Measurements from ENCODE around the gene PARS2. TPM values are rescaled to one million over a fixed set of nuclear protein-coding genes. Genes with fewer than 3 reads are reported as not detected.

The PARS2 gene
- total RNA-seq, 1 experiment from 2014 or later: 9.6 TPM

- Histone ChIP-seq H3K27me3 (ENCODE audit: insufficient read depth, low read length) (no peaks in the 10 kb centered on the region), H3K9ac (ENCODE audit: low read length) (no peak overlapping the region), H3K4me2 (ENCODE audit: low read length) (no peak overlapping the region), H3K79me2 (ENCODE audit: insufficient read depth, low read length) (no peaks in the 10 kb centered on the region), H3K4me3 (replicated peaks in 1 of 2; ENCODE audit: low read depth in 1 of 2, low read length in 2 of 2) (no peak overlapping the region), H4K20me1 (ENCODE audit: insufficient read depth) (no peaks in the 10 kb centered on the region), H3K36me3 (ENCODE audit: control insufficient read depth in 1 of 2, insufficient read depth in 2 of 2, low read length in 2 of 2) (no peaks in the 10 kb centered on the region), H3K4me1 (ENCODE audit: control insufficient read depth in 1 of 2, insufficient read depth in 2 of 2, low read length in 2 of 2) (peaks cover 7 to 36% of the 10 kb centered on the region in 2 experiments), H3K27ac (ENCODE audit: low read depth, low read length) (no peak overlapping the region), H3K9me3 (ENCODE audit: control insufficient read depth in 1 of 2, insufficient read depth in 1 of 2, low read depth in 1 of 2, low read length in 2 of 2) (no peaks in the 10 kb centered on the region), H2AFZ (ENCODE audit: low read depth, low read length, poor library complexity, severe bottlenecking) (no peak overlapping the region), H3K9me2 (ENCODE audit: insufficient read depth) (no peaks in the 10 kb centered on the region)
- ChIA-PET CTCF (no interaction called here), RAD21 (ENCODE audit: low non-redundant PET in 1 of 2, low total read pairs in 2 of 2, uncharacterized antibody in 2 of 2, unreplicated experiment in 2 of 2) (no interaction called here), POLR2A (no interaction called here)
- no TSS peak for BruUV-seq (replicated peaks)
- TF ChIP-seq CTCF (IDR thresholded peaks at IDR 0.05 in 2 of 3, conservative IDR thresholded peaks at IDR 0.05 in 1 of 3; ENCODE audit: borderline replicate concordance in 1 of 3, insufficient read depth in 1 of 3, low read depth in 2 of 3, low read length in 2 of 3): no peak
- TF ChIP-seq SIN3A (IDR thresholded peaks at IDR 0.05; ENCODE audit: low read depth): no peak
- no peak for TF ChIP-seq ZFX (IDR thresholded peaks at IDR 0.05)
- TF ChIP-seq CEBPB (IDR thresholded peaks at IDR 0.05; ENCODE audit: low read depth): no peak
- TF ChIP-seq POLR2A (IDR thresholded peaks at IDR 0.05; ENCODE audit: borderline replicate concordance, extremely low read depth, insufficient read depth, insufficient read length): no peak
- TF ChIP-seq FOSL1 (IDR thresholded peaks at IDR 0.05; ENCODE audit: low read depth): no peak
- TF ChIP-seq SRF (IDR thresholded peaks at IDR 0.05; ENCODE audit: low read depth): no peak
- TF ChIP-seq EZH2phosphoT487 (IDR thresholded peaks at IDR 0.05; ENCODE audit: borderline replicate concordance): no peak
- no peak for TF ChIP-seq RAD21 (IDR thresholded peaks at IDR 0.05; ENCODE audit: low read depth)
- TF ChIP-seq POLR2AphosphoS5 (IDR thresholded peaks at IDR 0.05; ENCODE audit: low read depth, low read length): no peak
- TF ChIP-seq EZH2 (IDR thresholded peaks at IDR 0.05): no peak
- TF ChIP-seq ZNF274 (IDR thresholded peaks at IDR 0.05; ENCODE audit: low read depth, low read length): no peak
- TF ChIP-seq EGR1 (IDR thresholded peaks at IDR 0.05; ENCODE audit: low read depth): no peak
- TF ChIP-seq, protein P1, sequence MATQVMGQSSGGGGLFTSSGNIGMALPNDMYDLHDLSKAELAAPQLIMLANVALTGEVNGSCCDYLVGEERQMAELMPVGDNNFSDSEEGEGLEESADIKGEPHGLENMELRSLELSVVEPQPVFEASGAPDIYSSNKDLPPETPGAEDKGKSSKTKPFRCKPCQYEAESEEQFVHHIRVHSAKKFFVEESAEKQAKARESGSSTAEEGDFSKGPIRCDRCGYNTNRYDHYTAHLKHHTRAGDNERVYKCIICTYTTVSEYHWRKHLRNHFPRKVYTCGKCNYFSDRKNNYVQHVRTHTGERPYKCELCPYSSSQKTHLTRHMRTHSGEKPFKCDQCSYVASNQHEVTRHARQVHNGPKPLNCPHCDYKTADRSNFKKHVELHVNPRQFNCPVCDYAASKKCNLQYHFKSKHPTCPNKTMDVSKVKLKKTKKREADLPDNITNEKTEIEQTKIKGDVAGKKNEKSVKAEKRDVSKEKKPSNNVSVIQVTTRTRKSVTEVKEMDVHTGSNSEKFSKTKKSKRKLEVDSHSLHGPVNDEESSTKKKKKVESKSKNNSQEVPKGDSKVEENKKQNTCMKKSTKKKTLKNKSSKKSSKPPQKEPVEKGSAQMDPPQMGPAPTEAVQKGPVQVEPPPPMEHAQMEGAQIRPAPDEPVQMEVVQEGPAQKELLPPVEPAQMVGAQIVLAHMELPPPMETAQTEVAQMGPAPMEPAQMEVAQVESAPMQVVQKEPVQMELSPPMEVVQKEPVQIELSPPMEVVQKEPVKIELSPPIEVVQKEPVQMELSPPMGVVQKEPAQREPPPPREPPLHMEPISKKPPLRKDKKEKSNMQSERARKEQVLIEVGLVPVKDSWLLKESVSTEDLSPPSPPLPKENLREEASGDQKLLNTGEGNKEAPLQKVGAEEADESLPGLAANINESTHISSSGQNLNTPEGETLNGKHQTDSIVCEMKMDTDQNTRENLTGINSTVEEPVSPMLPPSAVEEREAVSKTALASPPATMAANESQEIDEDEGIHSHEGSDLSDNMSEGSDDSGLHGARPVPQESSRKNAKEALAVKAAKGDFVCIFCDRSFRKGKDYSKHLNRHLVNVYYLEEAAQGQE (IDR thresholded peaks at IDR 0.05; ENCODE audit: low read depth): no peak
- no peak for TF ChIP-seq SP1 (IDR thresholded peaks at IDR 0.05; ENCODE audit: low read depth)
- TF ChIP-seq, protein P2, sequence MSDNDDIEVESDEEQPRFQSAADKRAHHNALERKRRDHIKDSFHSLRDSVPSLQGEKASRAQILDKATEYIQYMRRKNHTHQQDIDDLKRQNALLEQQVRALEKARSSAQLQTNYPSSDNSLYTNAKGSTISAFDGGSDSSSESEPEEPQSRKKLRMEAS (IDR thresholded peaks at IDR 0.05): no peak
- TF ChIP-seq JUND (IDR thresholded peaks at IDR 0.05): no peak
- ATAC-seq (no peak), DNase-seq (ENCODE audit: low read depth, low spot score) (no peak)
- intact Hi-C loops (cut with micrococcal nuclease): loop anchor here (2.0 to 5.0 kb wide), 3 partner anchors 322 to 740 kb away; no protein-coding TSS in a partner anchor
These were observed 46.7 kb upstream of the PARS2 start for GRCh38 chr1:54811066-54811465.
